ENCODE results near the gene CHKA.

The CHKA gene

DNA sequence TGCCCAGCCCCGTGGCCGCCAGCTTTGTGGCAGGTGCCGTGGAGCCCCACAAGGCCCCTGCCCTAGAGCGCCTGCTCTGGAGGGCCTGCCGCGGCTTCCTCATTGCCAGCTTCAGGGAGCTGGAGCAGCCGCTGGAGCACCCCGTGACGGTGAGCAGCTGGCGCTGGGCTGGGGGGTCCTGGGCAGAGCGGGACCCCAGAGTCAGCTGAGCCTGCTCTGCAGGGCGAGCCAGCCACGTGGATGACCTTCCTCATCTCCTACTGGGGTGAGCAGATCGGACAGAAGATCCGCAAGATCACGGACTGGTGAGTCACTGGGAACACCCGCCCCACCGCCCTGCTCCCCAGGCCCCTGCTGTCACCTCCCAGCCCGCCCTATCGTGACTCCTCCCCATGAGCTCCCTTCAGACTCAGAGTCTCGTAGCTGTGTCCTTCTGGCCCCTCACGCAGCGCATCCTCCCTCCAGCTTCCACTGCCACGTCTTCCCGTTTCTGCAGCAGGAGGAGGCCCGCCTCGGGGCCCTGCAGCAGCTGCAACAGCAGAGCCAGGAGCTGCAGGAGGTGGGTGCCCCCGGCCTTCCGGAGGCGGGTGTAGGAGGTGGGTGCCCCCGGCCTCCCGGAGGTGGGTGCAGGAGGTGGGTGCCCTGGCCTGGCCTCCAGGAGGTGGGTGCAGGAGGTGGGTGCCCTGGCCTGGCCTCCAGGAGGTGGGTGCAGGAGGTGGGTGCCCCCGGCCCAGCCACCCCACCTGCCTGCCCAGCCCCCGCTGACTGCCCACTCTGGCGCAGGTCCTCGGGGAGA, 77.6 kb downstream of the CHKA start:
- no peak for DNase-seq

DNA sequence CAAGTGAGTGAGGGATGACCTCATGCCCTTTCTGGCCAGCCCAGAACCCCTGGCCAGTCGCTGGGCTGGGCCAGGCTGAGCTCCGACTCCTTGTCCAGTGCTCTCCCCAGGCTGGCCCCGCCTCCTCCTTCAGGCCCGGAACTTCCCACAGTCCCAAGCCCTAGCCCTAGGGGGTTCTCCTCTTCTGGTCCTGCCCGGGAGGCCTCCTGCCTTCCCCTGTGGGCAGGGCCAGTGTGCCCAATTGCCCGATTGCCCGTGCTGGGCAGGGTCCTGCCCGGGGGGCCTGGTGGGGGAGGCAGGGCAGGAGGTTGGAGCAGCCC, 78.2 kb downstream of the CHKA start:
- DNase-seq: no peak

GRCh38 chr11:68042219-68043028, 78.8 kb downstream of the CHKA start:
- DNase-seq: no peak

DNA sequence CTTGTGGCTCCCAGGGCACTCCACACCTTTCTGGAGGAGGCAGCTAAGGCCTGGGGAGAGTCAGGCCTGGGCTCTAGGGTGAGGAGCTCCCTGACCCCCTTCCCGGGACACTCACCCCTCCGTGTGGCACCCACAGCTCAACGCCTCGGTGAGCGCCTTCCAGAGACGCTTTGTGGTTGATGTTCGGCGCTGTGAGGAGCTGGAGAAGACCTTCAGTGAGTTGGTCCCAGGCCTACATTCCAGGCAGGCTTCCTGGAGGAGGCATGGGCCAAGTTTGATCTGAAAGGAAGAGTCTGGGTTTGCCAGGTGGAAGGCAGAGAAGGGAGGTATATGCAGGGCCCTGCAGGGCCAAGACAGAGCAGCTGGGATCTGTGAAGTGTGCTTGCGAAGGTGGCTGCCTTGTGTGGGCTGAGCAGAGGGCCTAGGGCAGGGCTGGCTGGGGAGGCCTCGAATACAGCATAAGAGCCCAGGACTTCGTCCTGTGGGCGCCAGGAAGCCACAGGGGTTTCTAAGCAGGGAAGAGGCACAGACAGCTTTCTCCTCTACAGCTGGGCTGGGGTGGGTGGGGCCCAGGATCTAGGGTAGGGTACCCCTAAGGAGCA, 79.5 kb downstream of the CHKA start:
- DNase-seq: no peak

DNA sequence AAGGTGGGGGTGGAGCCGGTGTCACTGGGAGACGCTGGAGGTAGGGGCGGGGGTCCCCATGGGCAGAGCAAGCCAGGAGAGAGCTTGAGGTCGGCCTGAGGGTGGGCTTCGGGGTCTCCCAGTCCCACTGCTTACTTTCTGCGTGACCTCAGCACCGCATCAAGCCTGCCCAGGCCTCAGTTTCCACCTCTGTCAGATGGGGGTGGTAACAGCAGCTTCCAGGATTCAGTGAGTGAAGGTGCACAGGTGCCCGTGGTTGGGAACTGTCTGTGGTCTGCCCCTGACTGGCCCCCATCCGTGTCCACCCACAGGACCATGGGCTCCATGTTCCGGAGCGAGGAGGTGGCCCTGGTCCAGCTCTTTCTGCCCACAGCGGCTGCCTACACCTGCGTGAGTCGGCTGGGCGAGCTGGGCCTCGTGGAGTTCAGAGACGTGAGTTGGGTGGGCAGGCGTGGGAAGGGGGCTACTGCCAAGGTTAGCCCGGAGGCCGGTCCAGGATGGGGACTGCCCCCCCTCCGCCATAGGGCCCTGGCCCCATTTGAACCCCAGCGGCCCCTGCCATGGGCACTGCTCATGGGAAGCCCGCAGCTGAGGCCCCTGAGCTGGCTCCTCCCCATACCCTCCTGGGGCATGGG, 80.1 kb downstream of the CHKA start:
- no peak for DNase-seq

DNA sequence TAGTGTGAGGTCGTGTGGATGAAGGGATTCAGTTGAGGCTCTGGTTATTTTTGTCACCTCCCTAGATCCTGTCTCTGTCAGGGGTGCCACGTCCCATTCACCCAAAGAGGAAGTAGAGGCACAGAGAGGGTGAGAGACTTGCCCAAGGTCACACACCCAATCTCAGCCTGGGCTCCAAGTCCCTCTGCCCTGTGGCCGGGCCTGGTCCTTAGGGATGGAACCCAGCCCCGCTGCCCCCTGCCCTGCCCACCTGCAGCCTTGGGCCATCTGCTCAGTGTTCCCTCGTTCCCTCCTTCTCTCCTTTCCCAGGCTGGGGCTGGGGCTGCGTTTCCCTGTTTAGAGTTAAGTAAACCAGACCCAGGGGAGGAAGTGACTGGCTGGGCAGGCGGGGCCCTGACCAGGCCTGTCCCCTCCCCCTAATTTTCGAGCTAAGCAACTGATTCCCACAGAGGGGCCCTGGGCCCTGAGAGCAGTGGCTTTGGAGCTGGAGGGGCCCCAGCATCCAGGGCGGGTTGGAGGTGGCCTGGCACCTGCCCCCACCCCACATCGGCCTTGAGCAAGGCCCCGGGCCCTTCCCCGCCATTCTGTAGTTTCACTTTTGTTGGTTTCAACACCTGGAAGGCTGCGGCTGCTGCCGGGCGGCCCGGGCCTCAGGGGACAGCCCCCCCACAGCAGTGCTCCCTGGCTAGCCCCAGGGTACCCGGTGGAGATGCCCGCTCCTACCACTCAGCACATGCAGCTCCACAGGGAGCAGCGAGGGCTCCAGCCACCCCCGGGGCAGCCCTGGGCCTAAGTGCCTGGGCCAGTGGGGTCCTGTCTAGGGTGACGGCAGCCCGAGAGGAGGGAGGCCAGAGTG, 80.9 kb downstream of the CHKA start:
- DNase-seq: no peak

DNA sequence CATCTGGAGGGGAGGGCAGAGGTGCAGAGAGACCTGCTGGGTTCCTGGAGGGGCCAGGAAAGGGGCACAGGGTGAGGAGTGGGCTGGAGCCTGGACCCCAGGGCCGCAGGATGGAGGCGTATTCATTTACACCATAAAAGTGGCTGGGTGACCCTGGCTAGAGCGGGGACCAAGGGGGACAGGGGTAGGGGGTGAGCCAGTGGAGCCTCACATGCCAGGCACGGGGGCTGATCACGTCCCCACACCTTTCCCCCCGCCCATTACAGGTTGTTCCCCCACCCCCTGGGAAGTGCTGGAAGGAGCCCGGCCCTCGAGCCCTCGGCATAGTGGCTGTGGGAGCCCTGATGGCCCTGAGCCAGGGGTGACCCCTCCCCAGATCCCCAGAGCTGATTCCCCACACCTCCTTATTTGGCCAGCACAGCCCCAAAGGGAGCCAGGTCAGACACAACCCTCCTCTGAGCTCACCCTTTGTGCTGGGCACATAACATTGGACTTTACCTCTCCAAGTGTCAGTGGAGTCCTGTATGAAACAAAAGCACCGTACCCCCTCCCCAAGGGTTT, 81.6 kb downstream of the CHKA start:
- DNase-seq: no peak

- DNase-seq: no peak
Measured at GRCh38 chr11:68038718-68039525, 82.3 kb downstream of the CHKA start, which contains the start of gene TCIRG1. TCIRG1 (plus strand) TSS chr11:68039025; CDS start chr11:68041272, 2,247 bp downstream.

GRCh38 chr11:68038226-68038717, 82.9 kb downstream of the CHKA start:
- no peak for DNase-seq

- DNase-seq: no peak
Measured at GRCh38 chr11:68037411-68038225, 83.6 kb downstream of the CHKA start.

DNA sequence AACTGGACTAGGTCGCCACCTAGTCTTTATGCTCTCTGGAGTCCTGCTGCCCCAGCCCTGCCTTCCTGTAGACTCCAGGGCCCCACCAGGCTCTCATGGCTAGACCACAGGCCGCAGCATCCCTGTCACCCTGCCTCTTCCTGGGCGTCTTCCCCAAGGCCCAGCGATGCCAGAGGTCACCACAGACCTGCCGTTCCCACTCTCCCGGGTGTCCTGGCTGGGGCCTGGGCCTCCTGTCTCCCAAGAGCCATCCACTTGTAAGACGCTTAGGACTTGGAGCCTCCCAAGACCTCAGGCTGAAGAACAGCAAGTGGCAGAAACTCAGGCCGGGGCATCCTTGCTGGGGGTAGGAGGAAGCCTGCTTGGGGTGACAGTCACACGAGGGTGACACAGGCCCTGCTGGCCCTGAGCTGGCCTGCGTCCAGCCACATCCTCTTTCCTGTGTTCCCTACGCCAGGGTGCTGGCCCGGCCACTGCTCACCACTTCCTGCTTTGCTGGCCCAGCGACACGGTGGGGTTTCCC, 84.4 kb downstream of the CHKA start:
- DNase-seq: no peak

- DNase-seq: no peak
Measured at GRCh38 chr11:68036141-68036716, 85.0 kb downstream of the CHKA start.

DNA sequence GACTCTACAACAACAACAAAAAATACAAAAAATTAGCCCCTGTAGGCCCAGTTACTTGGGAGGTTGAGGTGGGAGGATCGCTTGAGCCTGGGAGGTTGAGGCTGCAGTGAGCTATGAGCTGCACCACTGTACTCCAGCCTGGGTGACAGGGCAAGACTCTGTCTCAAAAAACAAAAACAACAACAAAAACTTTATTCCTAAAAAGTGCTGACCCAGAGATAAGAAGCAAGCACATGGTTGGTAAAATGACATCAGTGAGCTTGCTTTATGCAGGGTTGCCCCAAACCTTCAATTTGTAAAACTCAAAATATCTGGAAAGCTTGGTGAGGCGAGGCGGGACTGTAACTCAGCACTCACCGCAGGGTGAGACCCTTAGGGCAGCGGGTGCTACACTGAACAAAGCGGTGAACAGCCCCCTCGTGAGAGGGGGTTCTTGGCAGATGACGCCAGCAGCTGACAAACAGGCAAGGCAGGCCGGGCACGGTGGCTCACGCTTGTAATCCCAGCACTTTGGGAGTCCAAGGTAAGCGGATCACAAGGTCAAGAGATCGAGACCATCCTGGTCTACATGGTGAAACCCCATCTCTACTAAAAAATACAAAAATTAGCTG, 85.8 kb downstream of the CHKA start:
- no peak for DNase-seq

GRCh38 chr11:68033708-68034045, 87.5 kb downstream of the CHKA start:
- no peak for DNase-seq

DNA sequence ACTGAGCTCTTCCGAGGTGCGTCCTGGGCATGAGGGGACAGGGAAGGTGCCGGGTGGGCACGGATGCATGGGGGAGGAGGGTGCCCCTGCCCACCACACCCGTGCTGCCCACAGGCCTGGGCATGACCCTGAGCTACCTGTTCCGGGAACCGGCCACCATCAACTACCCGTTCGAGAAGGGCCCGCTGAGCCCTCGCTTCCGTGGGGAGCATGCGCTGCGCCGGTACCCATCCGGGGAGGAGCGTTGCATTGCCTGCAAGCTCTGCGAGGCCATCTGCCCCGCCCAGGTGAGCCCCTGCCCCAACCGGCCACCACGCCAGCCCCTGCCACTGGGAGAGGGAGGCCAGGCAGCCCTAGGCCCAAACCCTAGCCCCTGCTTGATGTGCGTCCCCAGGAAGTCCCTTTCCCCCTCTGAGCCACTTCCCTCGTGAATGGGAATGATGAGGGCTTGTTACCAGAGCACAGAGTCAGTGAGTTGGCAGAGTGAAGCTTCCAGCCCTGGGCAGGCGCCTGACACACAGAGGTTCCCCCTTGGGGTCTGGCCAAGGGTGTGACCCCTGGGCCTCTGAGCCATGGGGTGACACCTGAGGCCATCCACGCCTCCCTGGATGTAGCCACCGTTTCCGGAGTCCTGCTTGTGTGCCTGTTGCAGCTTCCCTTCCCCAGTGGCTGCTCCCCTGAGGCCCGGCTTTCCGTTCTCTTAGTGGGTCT, 88.0 kb downstream of the CHKA start:
- DNase-seq: no peak

DNA sequence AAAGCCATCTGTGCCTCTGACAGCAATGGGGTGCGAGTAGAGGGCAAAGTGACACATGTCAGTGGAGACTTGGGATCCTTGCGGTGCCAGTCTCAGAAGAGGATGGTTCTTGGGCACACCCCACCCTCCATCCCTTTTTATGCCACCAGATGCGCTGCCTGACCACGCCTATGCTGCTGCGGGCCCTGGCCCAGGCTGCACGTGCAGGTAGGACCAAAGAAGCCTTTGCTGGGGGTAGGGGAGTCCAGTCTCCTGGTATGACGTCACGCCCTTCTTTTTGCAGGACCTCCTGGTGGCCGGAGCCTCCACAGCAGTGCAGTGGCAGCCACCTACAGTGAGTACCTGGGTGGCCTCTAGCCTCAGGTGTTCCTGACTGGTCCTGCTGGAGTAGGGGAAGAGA, 89.2 kb downstream of the CHKA start:
- DNase-seq: no peak

DNA sequence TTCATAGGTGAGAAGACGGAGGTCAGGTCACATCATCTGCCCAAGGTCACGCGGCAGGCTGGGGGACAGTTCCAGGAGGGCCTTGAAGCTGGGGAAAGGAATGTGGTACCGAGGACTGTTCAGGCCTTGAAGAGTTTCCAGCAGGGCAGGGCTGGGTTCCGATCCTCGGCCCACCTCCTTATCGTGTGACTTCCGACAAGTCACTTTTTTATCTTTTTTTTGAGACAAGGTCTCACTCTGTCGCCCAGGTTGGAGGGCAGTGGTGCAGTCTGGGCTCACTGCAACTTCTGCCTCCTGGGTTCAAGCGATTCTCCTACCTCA, 90.1 kb downstream of the CHKA start:
- DNase-seq: no peak

- peak; percentile 97 to 99 for DNase-seq
Measured at GRCh38 chr11:68030318-68031143, 90.7 kb downstream of the CHKA start, which contains the start of gene NDUFS8. NDUFS8 (plus strand) TSS chr11:68030681; CDS start chr11:68032152, 1,471 bp downstream.

All from NCI-H1930 (cell line).